HG02798 (cell line): ENCODE data around the gene HAND2.

Source experiments
- ATAC-seq: cut with Tn5 transposase; IDR thresholded peaks from one replicate; pipeline ENCODE4 v1.9.1; 2021; ENCODE audit warnings: mild to moderate bottlenecking; ENCODE audit not compliant: unreplicated experiment, poor library complexity

The HAND2 gene

GRCh38 chr4:173504181-173504503, 25.9 kb downstream of the HAND2 start:
- no peak for ATAC-seq

GRCh38 chr4:173503330-173504180, 26.5 kb downstream of the HAND2 start:
- no peak for ATAC-seq

- ATAC-seq: no peak
Measured at GRCh38 chr4:173502282-173502681, 27.7 kb downstream of the HAND2 start.

- ATAC-seq: no peak
Measured at GRCh38 chr4:173501592-173502150, 28.4 kb downstream of the HAND2 start.

GRCh38 chr4:173500841-173501591, 29.0 kb downstream of the HAND2 start:
- no peak for ATAC-seq

- no peak for ATAC-seq
Measured at GRCh38 chr4:173499658-173500535, 30.1 kb downstream of the HAND2 start.

- no peak for ATAC-seq
Measured at GRCh38 chr4:173498771-173499170, 31.3 kb downstream of the HAND2 start.

- ATAC-seq: peak; percentile 44
Measured at GRCh38 chr4:173498023-173498422, 32.0 kb downstream of the HAND2 start.

GRCh38 chr4:173494013-173494970, 35.7 kb downstream of the HAND2 start:
- ATAC-seq: peak; percentile 99

GRCh38 chr4:173493041-173493440, 37.0 kb downstream of the HAND2 start:
- no peak for ATAC-seq

- no peak for ATAC-seq
Measured at GRCh38 chr4:173492315-173492714, 37.7 kb downstream of the HAND2 start.

- ATAC-seq: no peak
Measured at GRCh38 chr4:173490817-173491528, 39.1 kb downstream of the HAND2 start.

- no peak for ATAC-seq
Measured at GRCh38 chr4:173490256-173490655, 39.8 kb downstream of the HAND2 start.

- no peak for ATAC-seq
Measured at GRCh38 chr4:173489514-173489913, 40.5 kb downstream of the HAND2 start.

GRCh38 chr4:173488656-173489055, 41.4 kb downstream of the HAND2 start:
- ATAC-seq: no peak

- no peak for ATAC-seq
Measured at GRCh38 chr4:173488074-173488473, 42.0 kb downstream of the HAND2 start.

GRCh38 chr4:173486714-173487392, 43.2 kb downstream of the HAND2 start:
- ATAC-seq: no peak

- ATAC-seq: no peak
Measured at GRCh38 chr4:173485164-173485563, 44.9 kb downstream of the HAND2 start.
